ENCODE results near the gene TGM2. TPM values are rescaled to one million over a fixed set of nuclear protein-coding genes. Genes with fewer than 3 reads are reported as not detected.

The TGM2 gene
- polyA plus RNA-seq, 1 donor from 2014 or later, result not detected

GRCh38 chr20:38180781-38181180 lies 15.7 kb upstream of the TGM2 start:
- Histone ChIP-seq H4K20me1 (ENCODE audit: insufficient read depth) (no peaks in the 10 kb centered on the region), H3K36me3 (ENCODE audit: insufficient read depth, low read length) (no peaks in the 10 kb centered on the region), H3F3A (ENCODE audit: insufficient read depth, low read length, poor library complexity, severe bottlenecking) (no peaks in the 10 kb centered on the region), H3K79me2 (replicated peaks; ENCODE audit: insufficient read depth, low read length) (no peaks in the 10 kb centered on the region), H3K9me3 (ENCODE audit: low read length) (no peaks in the 10 kb centered on the region), H3K4me2 (ENCODE audit: low read length) (no peak overlapping the region), H3K9ac (ENCODE audit: low read length) (no peak overlapping the region), H3K27me3 (ENCODE audit: insufficient read depth, low read depth, low read length) (no peaks in the 10 kb centered on the region), H3K27ac (ENCODE audit: low read length) (no peak overlapping the region), H3K4me3 (ENCODE audit: low read length) (no peak overlapping the region), H2AFZ (ENCODE audit: low read depth, low read length) (no peak overlapping the region), H3K9me2 (ENCODE audit: insufficient read depth, low read length) (no peaks in the 10 kb centered on the region)
- no peak for TF ChIP-seq RAD21 (conservative IDR thresholded peaks at IDR 0.05)
- no peak for TF ChIP-seq CTCF (IDR thresholded peaks at IDR 0.05; ENCODE audit: poor library complexity, severe bottlenecking)
- no peak for TF ChIP-seq EP300 (conservative IDR thresholded peaks at IDR 0.05; ENCODE audit: poor library complexity, severe bottlenecking)
- TF ChIP-seq POLR2AphosphoS5 (IDR thresholded peaks at IDR 0.05), result no peak
- TF ChIP-seq REST (IDR thresholded peaks at IDR 0.05; ENCODE audit: borderline replicate concordance), result no peak
- no peak for TF ChIP-seq SMC3 (conservative IDR thresholded peaks at IDR 0.05; ENCODE audit: poor library complexity)
- TF ChIP-seq TAF1 (IDR thresholded peaks at IDR 0.05; ENCODE audit: low read depth), result no peak
- no peak for TF ChIP-seq MXI1 (conservative IDR thresholded peaks at IDR 0.05; ENCODE audit: poor library complexity, severe bottlenecking)

- Histone ChIP-seq H2AFZ (ENCODE audit: low read depth, low read length) (no peak overlapping the region), H3K79me2 (replicated peaks; ENCODE audit: insufficient read depth, low read length) (no peaks in the 10 kb centered on the region), H3K9me2 (ENCODE audit: insufficient read depth, low read length) (no peaks in the 10 kb centered on the region), H3K27me3 (ENCODE audit: insufficient read depth, low read depth, low read length) (no peaks in the 10 kb centered on the region), H3K9ac (ENCODE audit: low read length) (no peak overlapping the region), H3K36me3 (ENCODE audit: insufficient read depth, low read length) (no peaks in the 10 kb centered on the region), H3K27ac (ENCODE audit: low read length) (no peak overlapping the region), H3F3A (ENCODE audit: insufficient read depth, low read length, poor library complexity, severe bottlenecking) (no peaks in the 10 kb centered on the region), H3K9me3 (ENCODE audit: low read length) (no peaks in the 10 kb centered on the region), H3K4me2 (ENCODE audit: low read length) (no peak overlapping the region), H3K4me3 (ENCODE audit: low read length) (no peak overlapping the region), H4K20me1 (ENCODE audit: insufficient read depth) (no peaks in the 10 kb centered on the region)
- TF ChIP-seq EZH2 (IDR thresholded peaks at IDR 0.05; ENCODE audit: borderline replicate concordance, insufficient read depth, low read length, poor library complexity, severe bottlenecking) (no peak), RAD21 (conservative IDR thresholded peaks at IDR 0.05) (no peak), REST (IDR thresholded peaks at IDR 0.05; ENCODE audit: borderline replicate concordance) (no peak), POLR2AphosphoS5 (IDR thresholded peaks at IDR 0.05) (no peak), EP300 (conservative IDR thresholded peaks at IDR 0.05; ENCODE audit: poor library complexity, severe bottlenecking) (no peak), CTCF (IDR thresholded peaks at IDR 0.05; ENCODE audit: poor library complexity, severe bottlenecking) (no peak), SMC3 (conservative IDR thresholded peaks at IDR 0.05; ENCODE audit: poor library complexity) (no peak), MXI1 (conservative IDR thresholded peaks at IDR 0.05; ENCODE audit: poor library complexity, severe bottlenecking) (no peak), TAF1 (IDR thresholded peaks at IDR 0.05; ENCODE audit: low read depth) (no peak)
Measured at GRCh38 chr20:38179846-38180245, 14.8 kb upstream of the TGM2 start.

All from neural cell (in vitro differentiated cells).